GM18907 (cell line): ENCODE measurements around the gene LBHD2.
"Not testable (repeated sequence)": the region's sequence is repeated elsewhere in the genome, so short reads cannot be mapped to it uniquely, and the experiment has no call there.

ENCODE experiments used
- ATAC-seq: cut with Tn5 transposase; IDR thresholded peaks from one replicate; pipeline ENCODE4 v1.9.1; 2021; ENCODE audit warnings: mild to moderate bottlenecking, moderate library complexity; ENCODE audit not compliant: unreplicated experiment

Gene LBHD2

DNA sequence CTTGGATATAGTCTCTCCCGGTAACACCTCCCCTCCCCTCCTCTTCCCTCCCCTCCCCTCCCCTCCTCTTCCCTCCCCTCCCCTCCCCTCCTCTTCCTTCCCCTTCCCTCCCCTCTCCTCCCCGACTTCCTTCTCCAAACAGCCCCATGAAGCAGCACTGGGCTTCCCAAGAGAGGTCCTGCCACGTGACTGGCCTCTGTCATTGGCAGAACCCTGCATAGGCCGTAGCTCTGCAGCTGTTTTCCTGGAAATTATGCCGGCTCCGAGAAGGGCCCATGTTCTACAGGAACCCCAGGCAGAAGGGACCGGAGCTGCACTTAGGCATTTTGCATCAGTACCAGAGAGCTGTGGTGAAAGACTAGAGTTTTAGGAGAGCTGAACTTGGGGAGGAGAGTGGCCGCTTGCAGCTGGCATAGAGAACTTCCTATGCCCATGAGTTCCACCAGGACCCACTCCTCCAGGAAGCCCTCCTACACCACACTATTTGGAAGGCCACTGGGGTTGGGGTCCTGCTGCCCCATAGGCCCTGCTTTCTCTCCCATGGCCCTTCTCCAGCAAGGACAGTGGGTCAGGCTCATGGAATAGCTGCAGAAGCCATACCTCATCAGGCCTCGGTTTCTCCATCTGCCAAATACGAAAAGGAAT lies 34.1 kb downstream of the LBHD2 start:
- no peak for ATAC-seq

DNA sequence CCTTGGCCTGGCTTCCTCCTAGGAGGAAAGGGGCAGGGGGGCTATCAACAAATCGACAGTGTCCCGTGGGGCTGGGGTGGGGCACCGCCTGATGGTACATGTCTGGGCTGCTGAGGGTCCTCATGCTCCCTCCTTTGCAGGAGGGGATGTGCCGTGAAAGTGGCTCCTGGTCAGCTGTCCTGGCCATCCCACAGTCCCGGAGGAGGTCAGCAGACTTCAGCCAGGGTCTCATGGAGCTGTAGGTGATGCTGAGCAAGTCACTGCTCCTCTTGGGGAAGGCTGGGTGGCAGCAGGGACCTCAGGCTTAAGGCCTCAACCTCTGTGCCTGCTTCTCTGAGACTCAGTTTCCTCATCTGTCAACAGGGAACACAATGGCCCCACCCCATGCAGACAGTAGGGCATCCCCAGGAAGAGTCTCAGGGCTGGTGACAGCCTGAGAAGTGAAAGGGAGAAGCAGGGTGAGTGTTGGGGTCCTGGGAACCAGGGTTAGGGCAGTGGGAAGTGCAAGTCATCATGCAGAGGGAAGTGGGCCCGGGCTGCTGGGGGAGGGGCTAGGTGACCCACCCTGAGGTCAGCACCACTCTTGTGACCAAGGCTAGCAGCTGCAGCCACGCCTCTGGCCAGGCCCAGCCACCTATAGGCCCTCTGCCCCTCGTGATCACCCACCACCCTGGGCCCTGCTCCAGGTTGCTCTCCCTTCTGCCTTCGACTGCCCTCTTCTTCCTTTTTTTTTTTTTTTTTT lies 34.8 kb downstream of the LBHD2 start:
- no peak for ATAC-seq

DNA sequence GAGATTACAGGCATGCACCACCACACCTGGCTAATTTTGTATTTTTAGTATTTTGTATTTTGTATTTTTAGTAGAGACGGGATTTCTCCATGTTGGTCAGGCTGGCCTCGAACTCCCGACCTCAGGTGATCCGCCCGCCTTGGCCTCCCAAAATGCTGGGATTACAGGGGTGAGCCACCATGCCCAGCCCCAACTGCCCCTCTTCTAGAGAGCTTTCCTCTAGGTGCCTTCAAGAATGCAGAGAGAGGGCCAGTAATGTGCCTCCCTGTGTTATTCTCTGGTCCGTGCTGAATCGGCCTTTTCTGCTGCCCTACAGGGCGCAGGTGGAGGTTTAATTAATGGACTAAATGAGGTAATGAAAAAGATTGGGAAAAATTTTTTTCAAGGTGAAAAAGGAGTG lies 35.5 kb downstream of the LBHD2 start:
- ATAC-seq = not testable (repeated sequence)

DNA sequence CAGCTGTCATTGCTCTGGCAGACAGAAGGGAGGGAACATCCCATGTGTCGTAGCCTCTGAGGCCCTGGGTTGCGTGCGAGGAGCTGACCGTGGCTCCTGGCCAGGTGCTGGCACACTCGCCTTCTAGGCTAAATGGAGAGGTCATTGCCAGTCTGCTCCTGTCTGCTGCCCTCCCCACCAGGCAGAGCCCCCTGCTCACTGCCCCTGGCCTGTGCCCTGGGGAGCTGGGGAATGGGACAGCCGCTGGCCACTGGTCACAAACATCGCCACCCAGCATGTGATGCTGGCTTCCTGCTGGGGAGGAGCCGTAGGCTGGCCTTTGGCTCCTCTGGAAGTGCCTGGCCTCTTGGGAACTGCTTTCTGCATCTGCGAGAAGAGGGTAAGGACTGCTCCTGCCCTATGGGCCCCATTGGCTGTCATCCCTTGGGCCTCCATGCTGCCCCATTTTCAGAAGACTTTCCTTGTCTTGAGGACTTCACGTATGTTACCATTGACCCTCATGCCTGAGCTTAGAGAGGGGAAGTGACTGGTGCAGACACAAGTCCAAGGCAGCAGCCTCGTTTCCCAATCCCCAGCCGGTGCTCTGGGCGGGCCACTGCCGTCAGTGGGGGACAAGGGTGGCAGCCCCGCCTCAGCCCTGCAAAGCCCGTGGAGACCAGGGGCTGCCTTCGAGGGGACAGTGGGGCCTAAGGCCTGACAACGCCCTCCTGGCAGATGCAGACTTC lies 37.3 kb downstream of the LBHD2 start:
- no peak for ATAC-seq

DNA sequence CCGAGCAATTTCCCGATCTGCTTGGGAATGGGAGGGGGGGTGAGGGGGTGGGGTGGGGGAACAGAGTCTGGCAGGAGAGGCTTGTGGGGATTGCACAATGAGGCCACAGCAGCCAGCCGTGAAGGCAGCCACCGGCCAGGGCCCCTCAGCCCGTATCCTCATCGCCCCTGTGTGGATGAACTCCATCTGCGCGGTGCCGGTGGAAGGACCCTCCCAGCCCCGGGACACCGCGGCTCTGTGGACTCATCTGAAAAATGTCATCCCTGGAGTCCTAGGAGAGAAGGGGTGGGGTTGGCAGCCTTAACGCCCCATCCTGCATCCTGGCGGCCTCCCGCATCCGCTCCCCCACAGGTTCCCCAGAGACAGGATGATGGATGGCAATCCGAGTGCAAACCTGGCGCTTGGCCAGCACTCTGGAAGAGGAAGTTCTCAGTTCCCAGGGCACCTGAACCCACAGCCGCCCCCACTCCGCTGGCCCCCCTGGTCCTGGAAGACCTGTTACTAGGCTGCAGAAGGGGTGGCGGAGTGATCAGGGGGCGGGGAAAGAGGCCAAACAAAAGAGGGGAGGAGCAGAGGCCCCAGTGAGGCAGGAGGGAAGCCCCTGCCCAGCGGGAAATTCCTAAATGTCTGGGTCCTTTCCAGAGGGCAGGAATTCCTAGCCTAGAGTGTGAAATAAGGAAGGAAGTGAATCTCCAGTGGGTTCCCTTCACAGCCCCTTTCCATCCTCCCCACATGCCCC lies 38.0 kb downstream of the LBHD2 start:
- no peak for ATAC-seq

DNA sequence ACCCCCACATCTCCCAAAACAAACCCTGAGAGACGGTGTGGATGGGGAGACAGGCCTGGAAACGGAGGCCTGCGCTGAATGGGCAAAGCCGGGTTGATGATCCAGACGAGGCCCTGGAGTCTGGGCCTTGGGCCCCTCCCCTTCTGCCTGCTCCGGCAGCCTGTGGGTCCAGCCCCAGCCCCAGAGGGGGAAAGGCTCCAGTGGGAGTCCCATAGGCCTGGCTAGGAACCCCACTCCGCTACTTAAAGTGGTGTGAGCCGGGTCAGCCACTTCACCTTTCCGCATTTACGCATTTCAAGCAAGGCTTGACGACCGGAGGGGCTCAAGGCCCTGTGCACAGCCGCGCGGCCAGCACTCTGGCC lies 38.6 kb downstream of the LBHD2 start:
- ATAC-seq = no peak

DNA sequence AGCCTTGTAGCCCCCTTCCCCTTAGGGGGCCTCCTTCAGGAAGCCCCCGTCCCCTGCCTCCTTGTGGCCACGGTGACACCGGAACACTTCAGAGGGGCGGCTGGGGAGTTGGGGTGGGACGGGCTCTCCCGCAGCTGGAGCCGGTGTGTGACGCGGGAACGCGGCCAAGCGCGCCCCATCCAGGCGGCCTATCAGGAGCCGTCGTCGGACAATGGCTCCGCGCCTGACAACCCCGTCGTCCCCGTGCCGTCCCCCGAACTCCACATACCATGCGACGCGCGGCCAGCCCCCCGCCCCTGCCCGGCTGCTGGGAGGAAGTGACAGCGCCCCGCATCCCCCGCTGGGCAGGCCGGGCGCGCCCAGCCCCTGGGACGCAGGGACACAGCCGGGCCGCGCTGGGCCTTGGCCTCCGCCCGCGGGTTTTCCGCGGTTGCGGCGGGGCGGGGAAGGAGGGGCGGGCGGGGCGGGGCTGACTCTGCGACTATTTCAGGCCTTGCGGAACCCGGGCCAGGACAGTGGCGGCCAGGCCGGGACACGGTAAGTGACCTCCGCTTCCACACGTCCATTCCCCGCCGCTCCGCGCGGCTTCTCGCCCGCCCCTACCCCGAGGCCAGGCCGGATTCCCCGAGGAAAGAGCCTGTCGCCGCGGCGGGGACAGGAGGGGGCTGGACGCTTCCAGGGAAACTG lies 39.1 kb downstream of the LBHD2 start, which contains the start of gene TNFAIP2:
TSS of gene TNFAIP2 (plus strand) at position 515 of the 687 bp plus-strand sequence. CDS start 2,997 bp downstream, outside the sequence.
- no peak for ATAC-seq

DNA sequence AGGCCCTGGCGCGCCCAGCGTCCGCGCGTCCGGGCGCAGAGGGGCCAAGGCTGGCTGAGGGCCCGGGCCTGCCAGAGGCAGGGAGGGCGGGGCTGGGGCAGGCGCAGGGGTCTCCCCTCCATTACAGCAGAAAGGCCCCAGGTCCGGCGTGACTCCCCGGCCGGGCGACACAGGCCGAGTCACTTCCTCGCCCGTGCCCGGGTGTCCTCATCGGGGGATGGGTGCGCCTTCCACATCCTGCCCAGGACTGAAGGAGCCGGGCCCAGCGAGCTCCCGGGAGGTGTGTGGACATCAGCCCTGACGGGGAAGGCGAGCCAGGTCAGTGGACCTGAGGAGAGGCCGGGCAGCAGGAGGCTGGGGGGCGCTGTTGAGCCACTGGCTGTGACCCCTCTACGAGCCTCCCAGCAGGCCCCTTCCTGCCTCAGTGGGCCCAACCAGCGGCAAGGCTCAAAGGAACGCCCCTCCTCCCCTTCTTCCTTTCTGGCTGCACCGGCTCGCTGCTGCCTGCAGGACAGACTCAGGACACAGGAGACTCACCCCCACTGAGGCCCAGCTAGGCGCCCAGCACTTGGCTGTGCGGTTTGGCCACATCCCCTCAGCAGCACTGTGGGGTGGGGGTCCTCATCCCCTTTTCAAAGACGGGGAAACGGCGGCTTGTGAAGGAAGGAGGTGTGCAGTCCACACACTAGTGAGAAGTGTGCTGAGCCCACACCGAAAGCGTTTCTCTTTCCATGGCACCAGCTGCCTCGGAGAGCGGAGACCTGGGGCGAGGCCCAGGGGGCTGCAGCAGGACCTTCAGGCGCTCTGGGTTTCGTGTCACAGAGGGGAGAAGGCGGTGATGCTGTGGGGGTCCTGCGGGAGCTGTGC lies 39.9 kb downstream of the LBHD2 start:
- ATAC-seq = no peak

DNA sequence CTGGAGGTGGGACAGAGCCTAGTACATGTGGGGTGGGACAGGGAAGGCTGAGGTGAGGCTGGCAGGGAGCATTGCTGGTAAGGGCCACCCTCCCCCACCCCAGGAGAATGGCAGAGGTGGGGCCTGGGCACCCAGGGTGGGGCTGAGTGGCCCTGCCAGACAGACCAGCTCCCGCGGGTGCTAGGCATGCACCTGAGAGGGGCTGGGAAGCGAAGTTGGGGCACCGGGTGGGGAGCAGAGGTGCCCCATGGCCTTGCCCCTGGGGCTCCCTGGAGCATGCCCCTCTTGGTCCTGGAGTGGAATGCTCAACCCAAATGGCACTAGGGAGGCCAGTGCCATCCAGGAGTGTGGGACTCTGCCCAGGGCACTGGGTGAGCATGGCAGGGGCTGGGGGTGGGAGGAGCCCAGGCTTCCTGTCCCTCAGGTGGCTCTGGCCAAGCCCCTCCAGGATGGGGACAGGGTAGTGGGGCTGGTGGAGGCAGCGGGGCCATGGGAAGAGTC lies 40.5 kb downstream of the LBHD2 start:
- no peak for ATAC-seq

DNA sequence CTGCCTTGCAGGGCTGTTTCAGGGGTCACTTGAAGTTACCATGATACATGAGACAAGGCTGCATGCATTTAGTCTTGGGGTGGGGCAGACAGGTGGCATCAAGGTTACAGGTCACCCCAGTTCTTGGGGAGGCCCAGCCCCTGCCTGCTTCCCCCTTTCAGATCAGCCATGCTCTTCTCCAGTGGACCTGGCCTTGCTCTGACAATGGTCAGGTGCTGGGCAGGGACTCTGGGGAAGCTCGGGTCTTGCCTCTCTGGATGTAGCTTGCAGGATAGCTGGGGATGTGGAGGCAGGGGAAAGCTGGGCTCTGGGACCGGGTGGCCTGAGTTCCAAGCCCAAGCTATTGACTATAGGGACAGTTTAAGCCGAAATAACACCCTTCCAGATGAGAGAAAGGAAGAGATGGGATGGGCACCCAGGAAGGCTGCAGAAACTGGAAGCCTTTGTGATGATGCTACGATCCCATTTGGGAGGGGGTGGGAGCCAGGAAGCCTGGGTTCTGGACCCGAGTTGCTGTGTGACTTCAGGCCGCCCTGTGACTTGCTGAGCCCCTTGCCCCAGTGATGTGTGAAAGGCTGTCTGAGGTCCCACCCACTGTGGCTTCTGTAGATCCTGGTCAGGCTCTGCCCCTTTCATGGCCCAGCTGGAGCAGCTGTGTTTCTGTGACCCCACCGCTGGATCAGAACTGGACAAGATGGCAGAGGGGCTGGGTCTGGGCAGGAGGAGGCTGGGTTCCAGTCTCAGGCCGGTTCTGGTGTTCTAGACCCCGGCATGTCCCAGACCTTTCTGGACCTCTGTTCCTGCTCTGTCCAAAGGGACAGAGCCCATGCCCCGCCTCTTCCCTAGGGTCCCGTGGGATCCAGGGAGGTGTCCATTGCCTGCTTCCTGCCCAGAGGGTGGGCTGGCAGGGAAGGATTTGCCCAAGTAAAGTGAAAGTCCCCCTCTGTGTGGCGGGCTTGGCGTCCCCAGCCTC lies 41.4 kb downstream of the LBHD2 start:
- ATAC-seq = no peak

DNA sequence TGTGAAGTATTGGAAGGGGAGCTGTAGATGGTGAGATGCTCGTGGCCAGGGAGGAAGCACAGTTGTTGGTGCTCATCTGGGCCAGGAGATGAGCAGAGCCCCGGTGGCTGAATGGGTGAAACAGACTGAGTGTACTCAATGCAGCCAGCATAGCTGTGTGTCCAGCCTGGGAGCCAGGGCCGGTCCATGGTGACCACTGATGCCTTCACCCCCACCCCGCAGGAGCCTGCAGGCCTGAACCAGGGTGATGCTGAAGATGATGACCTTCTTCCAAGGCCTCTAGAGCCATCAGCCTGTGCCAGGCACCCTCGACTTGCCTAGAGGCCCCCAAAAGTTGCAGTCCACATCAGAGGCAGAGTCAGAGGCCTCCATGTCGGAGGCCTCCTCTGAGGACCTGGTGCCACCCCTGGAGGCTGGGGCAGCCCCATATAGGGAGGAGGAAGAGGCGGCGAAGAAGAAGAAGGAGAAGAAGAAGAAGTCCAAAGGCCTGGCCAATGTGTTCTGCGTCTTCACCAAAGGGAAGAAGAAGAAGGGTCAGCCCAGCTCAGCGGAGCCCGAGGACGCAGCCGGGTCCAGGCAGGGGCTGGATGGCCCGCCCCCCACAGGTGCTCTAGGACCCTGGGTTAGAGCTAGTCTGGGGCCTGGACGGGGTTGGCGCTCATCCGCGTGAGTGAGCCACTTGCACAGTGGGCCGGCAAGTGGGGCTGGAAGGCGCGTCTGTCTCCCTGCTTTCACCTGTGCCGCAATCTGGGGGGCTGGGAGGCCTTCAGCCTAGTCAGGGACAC lies 42.3 kb downstream of the LBHD2 start:
- ATAC-seq = no peak

DNA sequence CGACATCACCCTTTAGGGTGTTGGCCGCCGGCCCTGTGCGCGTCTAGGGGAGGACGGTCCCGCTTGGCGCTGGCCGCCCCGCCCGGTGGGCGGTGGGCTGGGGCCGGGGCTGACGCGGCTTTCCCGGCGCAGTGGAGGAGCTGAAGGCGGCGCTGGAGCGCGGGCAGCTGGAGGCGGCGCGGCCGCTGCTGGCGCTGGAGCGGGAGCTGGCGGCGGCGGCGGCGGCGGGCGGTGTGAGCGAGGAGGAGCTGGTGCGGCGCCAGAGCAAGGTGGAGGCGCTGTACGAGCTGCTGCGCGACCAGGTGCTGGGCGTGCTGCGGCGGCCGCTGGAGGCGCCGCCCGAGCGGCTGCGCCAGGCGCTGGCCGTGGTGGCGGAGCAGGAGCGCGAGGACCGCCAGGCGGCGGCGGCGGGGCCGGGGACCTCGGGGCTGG lies 42.9 kb downstream of the LBHD2 start:
- no peak for ATAC-seq

DNA sequence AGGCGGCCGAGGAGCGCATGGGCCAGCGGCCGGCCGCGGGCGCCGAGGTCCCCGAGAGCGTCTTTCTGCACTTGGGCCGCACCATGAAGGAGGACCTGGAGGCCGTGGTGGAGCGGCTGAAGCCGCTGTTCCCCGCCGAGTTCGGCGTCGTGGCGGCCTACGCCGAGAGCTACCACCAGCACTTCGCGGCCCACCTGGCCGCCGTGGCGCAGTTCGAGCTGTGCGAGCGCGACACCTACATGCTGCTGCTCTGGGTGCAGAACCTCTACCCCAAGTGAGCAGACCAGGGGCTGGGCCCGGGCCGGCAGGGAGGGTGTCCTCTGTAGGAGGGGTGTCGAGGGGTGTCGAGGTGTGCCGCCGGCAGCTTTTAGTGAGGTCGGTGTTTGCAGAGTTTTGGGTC lies 43.3 kb downstream of the LBHD2 start:
- ATAC-seq = no peak

DNA sequence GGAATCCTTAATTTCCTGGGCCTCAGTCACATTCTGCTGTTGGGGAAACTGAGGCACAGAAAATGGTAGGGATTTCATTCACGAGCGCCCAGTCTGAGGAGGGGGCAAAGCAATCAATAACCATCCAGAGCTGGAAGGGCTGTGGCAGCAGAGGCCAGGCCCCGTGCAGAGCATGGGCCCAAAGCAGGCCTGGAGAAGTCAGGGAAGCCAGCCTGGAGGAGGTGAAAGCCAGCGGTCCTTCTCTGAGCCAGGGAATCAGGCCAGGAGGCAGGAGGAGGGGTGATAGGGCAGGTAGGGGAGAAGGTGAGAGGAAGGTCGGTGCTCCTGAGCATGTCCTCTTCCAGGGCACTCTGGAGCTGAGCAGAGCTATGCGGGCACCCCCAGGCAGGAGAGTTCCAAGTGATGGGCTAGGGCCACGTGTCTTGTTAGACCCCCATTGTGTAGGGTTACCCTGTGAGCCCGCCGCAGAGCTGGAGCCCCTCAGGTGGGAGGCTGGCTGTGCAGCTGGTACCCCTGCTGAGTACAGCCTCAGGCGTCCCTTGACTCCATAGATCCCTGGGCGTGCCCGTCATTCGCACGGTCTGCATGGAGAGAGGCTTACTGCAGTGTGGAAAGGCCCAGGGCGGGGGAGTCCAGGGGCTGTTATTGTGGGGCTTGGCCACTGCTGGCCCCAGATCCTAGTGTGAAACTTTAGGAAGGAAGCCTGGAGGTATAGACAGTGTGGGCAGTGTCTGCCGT lies 44.0 kb downstream of the LBHD2 start:
- ATAC-seq = no peak

DNA sequence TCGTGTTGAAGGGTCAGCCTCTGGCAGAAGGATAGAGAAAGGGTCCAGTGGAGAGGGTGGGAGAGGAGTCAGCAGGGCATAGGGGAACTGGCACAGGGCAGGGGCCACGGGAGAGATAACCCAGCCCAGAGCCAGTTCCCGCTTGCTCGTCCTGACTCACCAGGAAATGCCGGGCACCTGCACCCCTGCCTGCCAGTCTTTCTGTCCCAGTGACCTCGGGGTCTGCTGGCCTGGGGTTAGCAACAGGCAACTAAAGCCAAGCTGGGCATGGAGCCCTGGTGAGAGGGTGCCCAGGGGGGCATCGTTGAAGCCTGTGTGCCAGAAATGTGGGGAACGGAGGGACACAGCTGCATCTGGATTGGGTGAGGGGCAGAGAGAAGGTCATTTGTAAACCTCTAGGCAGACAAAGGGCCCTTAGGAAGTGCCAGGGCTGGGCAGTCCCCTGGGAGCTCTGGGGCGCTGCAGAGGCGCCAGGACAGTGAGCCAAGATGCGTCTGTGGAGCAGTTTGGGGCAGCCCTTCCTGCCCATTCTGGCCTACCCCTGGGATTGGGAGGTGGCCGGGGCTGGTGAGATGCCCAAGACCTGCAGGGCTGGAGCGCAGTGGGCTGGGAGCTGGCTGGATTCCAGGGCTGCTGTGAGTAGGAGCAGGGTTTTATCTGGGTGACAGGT lies 44.8 kb downstream of the LBHD2 start:
- ATAC-seq = no peak

DNA sequence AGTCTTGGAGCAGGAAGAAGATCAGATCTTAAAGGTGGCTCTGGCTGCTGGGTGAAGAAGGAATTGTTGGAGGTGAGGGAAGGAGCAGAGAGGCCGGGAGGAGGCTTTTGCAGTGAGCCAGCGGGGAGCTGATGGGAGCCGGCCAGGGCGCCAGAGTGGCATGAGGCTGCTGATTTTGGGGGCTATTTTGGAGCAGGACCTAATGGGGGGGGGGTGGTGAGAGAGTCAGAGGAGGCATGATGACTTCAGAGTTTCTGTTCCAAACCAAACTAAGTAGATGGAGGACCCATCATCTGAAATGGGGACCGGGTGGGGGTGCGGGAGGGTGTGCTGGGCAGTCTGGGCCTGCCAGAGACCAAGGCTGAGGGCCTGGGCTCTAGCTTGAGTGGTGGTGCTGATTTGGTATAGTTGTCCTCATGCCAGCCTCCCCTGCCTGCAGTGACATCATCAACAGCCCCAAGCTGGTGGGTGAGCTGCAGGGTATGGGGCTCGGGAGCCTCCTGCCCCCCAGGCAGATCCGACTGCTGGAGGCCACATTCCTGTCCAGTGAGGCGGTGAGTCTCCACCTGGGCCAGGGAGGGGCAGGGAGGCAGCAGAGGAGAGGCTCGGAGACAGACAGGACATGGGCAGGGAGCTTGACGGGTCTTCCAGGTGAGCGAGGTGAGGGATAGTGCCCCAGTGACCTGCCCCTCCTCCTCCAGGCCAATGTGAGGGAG lies 45.4 kb downstream of the LBHD2 start:
- ATAC-seq = no peak
